ENCODE measurements around the gene ETV4. TPM values are rescaled to one million over a fixed set of nuclear protein-coding genes. Genes with fewer than 3 reads are reported as not detected.
"Not testable (repeated sequence)": the region's sequence is repeated elsewhere in the genome, so short reads cannot be mapped to it uniquely, and the experiment has no call there.

ETV4 gene
- total RNA-seq, 1 donor from 2014 or later, result 3.2 TPM

- no peak for DNase-seq
Observed at GRCh38 chr17:43543300-43543699, 2.8 kb downstream of the ETV4 start.

GRCh38 chr17:43542859-43543258 is 3.3 kb downstream of the ETV4 start:
- no peak for DNase-seq

- no peak for DNase-seq
Observed at GRCh38 chr17:43540821-43541674, 5.1 kb downstream of the ETV4 start.

- peak; percentile 23 for DNase-seq
Observed at GRCh38 chr17:43536236-43536992, 9.7 kb downstream of the ETV4 start.

- DNase-seq, result no peak
Observed at GRCh38 chr17:43534909-43535308, 11.2 kb downstream of the ETV4 start.

- no peak for DNase-seq
Observed at GRCh38 chr17:43533699-43534098, 12.4 kb downstream of the ETV4 start.

- DNase-seq, result no peak
Observed at GRCh38 chr17:43532581-43532980, 13.6 kb downstream of the ETV4 start.

- no peak for DNase-seq
Observed at GRCh38 chr17:43531955-43532354, 14.2 kb downstream of the ETV4 start.

GRCh38 chr17:43531082-43531378 is 15.1 kb downstream of the ETV4 start:
- no peak for DNase-seq

- DNase-seq, result peak; percentile 92
Observed at GRCh38 chr17:43530288-43531081, 15.7 kb downstream of the ETV4 start.

GRCh38 chr17:43529947-43530287 is 16.2 kb downstream of the ETV4 start:
- no peak for DNase-seq

GRCh38 chr17:43528988-43529814 is 16.9 kb downstream of the ETV4 start:
- no peak for DNase-seq

- no peak for DNase-seq
Observed at GRCh38 chr17:43528319-43528987, 17.7 kb downstream of the ETV4 start.

- no peak for DNase-seq
Observed at GRCh38 chr17:43526886-43527648, 19.1 kb downstream of the ETV4 start.

GRCh38 chr17:43524945-43525575 is 21.1 kb downstream of the ETV4 start:
- DNase-seq, result no peak

GRCh38 chr17:43521389-43521788 is 24.8 kb downstream of the ETV4 start:
- no peak for DNase-seq

- DNase-seq, result peak; percentile 81
Observed at GRCh38 chr17:43517615-43518386, 28.3 kb downstream of the ETV4 start.

- peak; percentile 34 for DNase-seq
Observed at GRCh38 chr17:43517161-43517560, 29.0 kb downstream of the ETV4 start.

GRCh38 chr17:43515656-43516055 is 30.5 kb downstream of the ETV4 start:
- DNase-seq, result no peak

GRCh38 chr17:43511199-43511598 is 34.9 kb downstream of the ETV4 start:
- DNase-seq, result not testable (repeated sequence)

Measured in dermis blood vessel endothelial cell (primary cell).